DMS79 treated with DMSO at 0.1 percent for 48 hours (cell line): Measurements from ENCODE around the gene POLR2C.
A peak's percentile ranks its signal among the peaks of the same experiment; 100 is the strongest.

Experiments used
- DNase-seq: peaks from one replicate; lab custom pipeline; 2025; lab: John Stamatoyannopoulos, UW

Gene POLR2C

GRCh38 chr16:57504001-57504400 lies 41.5 kb downstream of the POLR2C start:
- DNase-seq: peak; percentile 24

GRCh38 chr16:57504491-57504890 lies 42.0 kb downstream of the POLR2C start:
- peak; percentile 46 for DNase-seq

DNA sequence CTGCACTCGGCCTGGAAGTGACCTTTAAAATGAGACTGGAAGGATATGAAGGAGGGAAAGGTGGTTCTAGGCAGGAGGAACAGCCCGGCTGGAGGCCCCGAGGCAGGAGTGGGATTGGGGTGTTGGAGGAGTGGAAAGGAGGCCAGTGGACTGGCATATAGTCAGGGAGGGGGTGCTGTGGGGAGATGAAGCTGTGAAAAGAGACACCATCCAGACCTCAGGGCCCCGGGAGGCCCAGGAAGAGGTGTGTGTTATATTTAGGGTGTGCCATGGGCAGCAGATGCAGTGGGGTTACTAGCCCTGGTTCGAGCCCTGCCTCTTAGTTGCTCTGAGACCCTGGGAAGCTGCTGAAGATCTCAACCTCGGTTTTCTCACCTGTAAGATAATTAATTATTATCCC lies 42.7 kb downstream of the POLR2C start:
- DNase-seq: no peak

GRCh38 chr16:57507136-57508034 lies 44.9 kb downstream of the POLR2C start:
- peak; percentile 46 for DNase-seq

DNA sequence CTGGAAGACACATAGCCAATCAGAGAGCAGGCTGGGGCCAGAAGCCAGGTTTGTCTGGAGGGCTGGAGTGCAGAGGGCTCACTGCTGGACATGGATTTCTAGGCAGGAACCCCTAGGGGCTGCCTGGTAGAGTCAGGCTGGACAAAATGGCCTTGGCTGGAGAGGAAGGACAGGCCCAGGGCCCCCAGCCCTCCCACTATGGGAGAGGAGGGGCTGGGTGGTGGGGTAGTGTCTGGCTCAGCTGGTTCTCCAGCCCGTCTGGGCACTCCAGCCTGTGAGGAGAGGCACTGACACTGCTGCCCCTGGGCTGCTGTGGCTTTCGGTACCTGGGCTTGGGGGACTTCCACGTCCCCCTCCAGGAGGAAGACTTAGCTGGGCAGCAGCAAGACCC lies 45.6 kb downstream of the POLR2C start:
- DNase-seq: no peak

GRCh38 chr16:57509231-57509923 lies 46.9 kb downstream of the POLR2C start:
- DNase-seq: no peak

- DNase-seq: no peak
Measured at GRCh38 chr16:57510016-57510871, 47.8 kb downstream of the POLR2C start.

DNA sequence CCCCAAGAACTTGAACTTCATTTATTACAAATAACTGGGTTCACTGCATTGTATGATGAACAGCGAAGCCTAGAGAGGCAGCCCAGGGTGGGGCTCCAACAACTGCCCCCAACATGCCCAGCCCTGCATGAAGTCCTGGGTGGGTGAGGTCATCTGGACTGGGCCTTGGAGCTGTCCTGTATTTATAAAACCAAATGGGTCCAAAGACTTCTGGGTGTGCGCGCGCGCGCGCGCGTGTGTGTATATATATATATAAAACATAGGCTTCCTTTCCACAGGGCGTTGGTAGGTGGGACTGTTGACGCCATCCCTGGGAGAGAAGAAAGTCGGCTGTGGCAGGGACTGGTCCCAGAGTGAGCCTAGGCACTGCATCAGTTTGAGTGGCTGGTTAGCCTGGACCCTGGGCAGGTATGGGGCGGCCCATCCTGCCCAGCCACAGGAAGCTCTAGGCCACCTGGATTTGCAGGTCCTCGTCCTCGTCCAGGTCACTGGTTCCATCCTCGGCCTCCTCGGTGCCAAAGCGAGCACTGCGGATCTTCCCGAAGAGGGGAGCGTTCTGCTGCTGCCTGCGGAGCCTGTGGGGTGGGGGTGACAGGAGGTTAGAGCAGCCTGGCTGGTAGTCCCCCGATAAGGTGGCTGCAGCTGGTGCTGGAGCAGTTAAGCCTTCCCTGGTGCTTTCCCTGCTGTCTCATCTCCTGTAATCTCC lies 50.0 kb downstream of the POLR2C start:
- DNase-seq: no peak

- DNase-seq: peak; percentile 41
Measured at GRCh38 chr16:57513371-57514102, 51.1 kb downstream of the POLR2C start.

DNA sequence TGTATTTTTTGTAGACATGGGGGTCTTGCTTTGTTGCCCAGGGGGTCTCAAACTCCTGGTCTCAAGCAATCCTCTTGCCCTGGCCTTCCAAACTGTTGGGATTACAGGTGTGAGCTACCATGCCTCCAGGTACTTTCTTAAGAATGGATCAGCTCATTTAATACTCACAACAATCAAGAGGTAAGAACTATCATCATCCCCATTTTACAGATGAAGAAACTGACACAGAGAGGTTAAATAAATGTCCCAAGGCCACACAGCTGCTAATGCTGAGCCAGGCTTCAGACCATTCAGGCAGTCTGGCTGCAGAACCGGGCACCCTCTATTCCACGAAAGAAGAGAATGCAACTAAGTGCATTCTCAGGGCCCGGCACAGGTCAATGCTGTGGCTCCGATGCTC lies 51.9 kb downstream of the POLR2C start:
- no peak for DNase-seq

DNA sequence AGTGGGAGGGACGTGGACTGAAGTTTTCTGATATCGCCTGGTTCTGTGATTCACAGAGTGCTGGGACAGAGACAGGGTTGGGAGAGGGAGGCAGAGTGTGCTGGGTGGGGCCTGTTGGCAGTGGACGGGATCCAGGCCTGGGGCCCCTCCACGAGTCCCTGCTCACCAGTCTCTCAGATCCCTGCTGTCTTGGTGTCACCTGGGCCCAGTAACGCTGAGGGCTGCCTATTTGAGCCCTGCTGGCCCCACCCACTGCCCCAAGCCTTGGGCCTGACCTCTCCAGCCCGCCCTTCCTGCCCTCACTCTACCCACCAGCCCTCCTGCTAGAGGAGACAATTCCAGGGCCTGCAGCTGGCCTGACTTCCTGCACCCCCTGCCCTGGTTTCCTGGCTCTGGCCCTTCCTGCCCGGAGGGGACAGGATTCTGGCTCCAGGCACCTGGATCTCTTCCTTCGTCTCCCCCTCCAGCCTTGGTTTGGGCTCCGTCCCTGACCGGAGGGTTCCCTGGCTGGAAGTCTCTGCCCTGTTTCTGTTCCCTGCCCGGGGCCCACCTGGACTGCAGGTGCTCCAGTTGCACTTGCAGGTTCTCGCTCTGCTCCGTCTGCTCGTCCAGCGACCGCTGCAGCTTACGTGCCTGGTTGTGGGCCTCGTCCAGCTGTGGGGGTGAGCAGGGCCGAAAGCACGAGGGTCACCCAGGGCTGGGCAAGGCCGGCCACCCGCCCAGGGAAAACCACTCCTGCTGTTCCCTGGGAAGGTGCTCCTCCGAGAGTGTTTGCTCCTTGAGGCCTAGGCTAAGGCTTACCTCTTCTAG lies 52.5 kb downstream of the POLR2C start:
- DNase-seq: no peak

- no peak for DNase-seq
Measured at GRCh38 chr16:57516176-57516725, 53.8 kb downstream of the POLR2C start.

DNA sequence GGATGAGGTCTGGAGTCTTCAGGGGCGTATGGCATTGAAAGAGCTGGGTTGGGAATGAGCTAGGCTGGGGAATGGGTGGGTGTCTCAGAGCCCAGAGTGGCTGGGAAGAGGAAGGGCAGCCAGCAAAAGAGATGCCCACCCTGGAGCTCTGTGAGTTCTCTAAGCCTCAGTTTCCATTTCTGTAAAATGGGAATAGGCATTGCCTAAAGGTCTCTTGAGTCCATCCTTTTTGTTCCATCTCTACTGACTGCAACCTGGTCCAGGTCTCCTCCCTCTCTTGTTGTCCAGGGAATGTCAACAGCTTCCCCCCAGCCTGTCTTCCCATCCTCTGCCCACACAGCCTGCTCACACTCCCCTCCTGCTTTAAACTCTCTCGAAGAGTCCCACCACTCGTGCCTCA lies 54.3 kb downstream of the POLR2C start:
- DNase-seq: no peak

DNA sequence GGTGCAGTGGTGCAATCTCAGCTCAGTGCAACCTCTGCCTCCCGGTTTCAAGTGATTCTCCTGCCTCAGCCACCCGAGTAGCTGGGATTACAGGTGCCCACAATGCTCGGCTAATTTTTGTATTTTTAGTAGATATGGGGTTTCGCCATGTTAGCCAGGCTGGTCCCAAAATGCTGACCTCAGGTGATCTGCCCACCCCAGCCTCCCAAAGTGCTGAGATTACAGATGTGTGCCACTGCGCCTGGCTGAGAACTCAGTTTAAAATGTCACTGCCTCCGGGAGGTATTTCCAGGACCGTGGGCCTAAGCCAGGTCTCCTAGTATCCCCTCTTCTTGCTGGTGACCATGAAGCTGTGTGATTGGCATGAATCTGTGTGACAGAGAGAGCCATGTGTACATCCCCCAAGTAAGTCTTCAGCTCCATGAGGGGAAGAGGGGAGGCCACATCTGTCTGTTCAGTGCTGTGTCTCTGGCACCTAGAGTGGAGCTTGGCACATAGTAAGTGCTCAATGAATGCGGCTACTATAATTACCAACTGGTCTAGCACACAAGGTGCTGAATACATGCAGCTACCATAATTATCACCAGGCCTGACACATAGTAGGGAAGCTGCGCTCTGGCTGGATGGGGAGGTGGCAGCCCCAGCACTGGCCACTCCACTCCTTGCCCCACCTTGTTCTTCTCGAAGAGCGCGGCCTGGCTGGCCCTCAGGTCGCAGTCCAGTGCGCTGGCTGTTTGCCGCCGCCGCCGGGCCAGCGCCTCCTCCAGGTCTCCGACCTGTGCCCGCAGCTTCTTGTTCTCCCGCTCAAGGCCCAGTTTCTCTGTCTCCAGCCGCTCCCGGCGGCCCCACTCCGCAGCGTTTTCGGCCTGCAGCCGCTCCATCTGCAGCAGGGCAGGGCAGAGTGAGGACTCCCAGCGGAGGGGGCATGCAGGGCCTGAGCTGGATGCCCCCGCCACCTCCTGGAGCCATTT lies 55.2 kb downstream of the POLR2C start:
- DNase-seq: no peak

- no peak for DNase-seq
Measured at GRCh38 chr16:57518520-57518919, 56.0 kb downstream of the POLR2C start.

GRCh38 chr16:57518922-57519321 lies 56.4 kb downstream of the POLR2C start:
- DNase-seq: no peak

GRCh38 chr16:57519796-57520360 lies 57.4 kb downstream of the POLR2C start:
- peak; percentile 11 for DNase-seq
